HG02938 (cell line): ENCODE measurements around the gene OSBPL6.
"Not testable (repeated sequence)": the region's sequence is repeated elsewhere in the genome, so short reads cannot be mapped to it uniquely, and the experiment has no call there.

Source experiments
- ATAC-seq: cut with Tn5 transposase; IDR thresholded peaks from one replicate; pipeline ENCODE4 v1.9.1; 2021; ENCODE audit warnings: mild to moderate bottlenecking, moderate library complexity; ENCODE audit not compliant: unreplicated experiment

OSBPL6 gene

DNA sequence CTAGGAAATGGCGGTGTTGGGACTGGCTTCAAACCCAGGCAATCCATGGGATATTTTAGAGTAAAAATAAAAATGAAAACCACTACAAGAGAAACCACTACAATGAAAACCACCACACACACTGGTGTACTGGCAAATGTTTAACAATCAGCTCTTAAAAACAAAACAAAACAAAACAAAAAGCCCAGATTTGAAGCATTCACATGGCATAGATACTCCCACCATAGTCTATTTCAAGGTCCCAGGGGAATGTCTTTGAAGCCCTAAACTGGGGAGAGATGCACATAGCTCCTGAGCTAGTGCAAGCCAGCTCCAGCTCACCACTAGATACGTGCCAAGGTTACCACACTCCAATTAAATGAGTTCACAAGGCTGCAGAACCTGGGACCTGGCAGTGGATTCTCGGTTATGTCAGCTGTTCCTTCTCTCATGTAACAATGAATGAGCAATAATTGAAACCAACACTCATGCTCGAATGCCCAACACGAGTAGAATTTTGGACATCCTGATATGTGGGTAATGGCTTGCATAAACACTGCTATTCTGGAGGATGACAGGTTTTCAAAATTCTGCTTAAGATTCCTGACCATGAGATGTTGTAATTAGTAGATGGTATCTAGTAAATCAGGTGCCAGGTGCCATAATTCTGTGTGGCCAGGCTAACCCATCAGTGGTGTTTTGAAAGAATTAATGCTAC is 102.2 kb downstream of the OSBPL6 start:
- no peak for ATAC-seq

DNA sequence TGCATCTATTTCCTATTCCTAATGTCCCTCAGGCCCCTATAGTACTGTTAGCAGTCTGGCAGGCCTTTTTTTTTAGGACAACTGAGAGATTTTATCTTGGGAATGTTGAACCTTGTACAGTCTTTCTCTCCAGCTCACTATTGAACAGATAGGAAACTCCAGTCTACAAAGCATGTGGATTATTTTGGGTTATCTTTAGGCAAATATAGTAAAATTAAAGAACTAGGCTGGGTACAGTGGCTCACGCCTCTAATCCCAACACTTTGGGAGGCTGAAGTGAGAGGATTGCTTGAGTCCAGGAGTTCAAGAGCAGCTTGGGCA is 102.7 kb downstream of the OSBPL6 start:
- no peak for ATAC-seq

DNA sequence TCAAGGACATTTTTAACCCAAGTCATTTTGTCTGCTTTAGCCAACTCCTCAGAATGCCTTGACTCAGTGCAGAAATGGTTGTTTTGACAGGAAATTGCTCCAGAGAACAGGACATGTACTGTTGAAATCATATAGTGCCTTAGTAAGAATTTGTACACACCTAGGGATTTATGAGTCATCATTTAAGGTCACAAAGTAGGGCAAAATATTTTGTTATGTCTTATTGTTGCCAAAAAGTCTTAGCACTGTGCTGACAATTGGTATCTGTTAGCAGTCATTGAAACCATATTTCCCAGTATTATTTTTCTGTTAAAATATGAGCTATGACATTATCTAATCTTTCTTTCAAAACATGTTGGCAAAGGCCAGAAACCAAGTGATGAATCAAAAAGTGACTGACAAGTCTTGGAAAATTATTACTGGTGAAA is 104.5 kb downstream of the OSBPL6 start:
- no peak for ATAC-seq

DNA sequence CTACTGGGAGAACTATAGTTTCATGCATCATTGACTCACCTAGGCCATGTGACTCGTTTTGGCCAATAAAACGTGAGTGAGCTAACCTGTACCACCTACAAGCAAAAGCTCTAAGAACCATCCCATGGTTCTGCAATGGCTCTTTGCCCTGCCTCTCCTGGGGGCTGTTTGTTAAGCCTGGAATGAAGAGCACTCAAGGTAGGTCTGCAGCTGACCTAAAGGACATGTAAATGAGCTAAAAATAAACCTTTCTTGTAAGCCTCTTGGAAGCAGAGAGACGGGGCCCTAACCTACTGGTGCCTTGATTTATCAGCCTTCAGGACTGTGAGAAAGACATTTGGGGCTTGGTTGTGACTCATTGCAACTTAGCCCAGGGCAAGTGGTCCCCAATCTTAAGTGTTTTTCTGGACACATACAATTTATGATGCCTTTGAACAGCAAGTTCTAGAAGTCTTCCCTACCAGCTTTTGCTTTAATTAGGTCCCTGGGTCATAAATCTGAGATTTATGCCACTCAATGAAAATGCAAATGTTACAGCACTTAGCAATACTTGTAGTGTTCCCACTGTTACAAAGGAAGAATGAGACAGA is 107.4 kb downstream of the OSBPL6 start:
- no peak for ATAC-seq

DNA sequence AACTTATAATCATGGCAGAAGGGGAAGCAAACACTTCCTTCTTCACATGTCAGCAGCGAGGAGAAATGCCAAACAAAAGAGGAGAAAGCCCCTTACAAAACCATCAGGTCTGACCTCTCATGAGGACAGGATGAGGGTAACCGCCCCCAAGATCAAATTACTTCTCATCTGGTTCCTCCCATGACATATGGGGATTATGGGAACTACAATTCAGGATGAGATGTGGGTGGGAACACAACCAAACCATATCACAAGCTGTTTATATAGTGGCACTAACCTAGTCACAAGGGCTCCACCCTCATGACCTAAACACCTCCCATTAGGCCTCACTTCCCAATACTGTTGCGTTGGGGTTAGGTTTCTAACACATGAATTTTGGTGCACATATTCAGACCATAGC is 110.0 kb downstream of the OSBPL6 start:
- no peak for ATAC-seq

DNA sequence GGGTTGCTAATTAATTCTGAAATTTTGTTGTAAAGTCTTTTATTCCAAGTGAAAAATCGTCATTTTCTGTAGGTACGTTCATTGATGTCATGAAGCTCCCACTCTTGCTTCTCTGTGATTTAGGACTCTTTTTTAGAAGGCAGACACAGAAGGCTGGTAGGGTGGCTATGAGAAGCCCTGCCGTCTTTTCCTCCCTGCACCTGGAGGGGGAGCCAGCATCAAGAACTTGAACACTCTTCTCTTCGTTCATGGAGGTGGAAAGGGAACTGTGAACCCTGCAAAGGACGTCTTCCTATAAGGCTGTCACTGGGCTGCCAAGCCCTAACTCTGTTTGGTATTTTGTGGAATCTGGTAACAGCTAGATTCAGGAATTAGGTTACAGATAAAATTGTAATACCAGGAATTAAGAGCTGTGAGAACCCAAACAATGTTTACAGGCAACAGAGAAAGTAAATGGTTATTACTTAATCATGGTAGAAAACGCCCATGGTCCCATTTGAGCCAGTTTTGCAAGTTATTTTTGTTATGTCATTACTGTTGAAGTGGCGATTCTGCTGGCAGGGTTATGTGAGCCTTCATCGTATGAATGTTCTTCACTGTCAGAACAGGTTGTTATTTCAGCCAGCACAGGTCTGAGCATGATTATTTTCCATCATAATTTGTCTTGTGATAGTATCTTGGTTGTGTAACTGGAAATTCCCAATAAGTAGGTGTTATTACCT is 112.2 kb downstream of the OSBPL6 start:
- peak; percentile 94 for ATAC-seq

DNA sequence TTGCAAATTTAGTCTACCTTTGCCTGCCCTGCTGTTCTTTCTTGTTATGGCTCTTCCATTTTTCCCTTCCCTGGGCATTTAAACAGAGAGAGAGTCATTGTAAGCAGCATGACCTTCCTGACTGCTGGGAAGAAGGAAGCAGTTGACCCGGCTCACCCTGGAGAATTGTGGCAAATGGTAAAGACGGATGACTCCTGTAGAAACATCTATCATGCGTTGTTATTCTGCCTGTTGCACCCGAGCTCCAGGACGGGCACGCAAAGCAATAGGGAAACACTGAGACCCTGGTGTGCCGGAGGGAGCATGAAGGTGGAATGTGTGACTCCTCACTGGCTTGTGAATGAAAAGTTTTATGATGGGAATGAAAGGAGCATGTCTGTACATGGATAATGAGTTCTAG is 113.3 kb downstream of the OSBPL6 start:
- ATAC-seq: no peak

DNA sequence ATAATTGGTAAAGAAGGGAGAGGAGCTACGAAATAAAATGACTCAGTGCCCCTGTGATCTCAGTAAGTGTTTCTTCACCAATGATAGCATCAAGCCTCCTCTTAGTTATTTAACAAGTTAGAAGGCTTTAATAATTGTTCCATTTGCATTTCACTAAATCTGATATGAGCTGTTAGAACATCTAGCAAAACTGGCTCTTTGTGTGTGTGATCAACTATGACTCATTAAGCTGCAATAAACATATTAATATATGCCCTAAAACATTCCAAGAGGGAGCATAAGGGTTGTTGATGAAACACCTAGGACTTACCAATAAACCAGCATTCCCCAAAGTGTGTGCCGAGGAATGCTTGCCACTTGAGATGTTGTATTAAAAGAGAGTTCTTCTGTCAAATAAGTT is 115.2 kb downstream of the OSBPL6 start:
- ATAC-seq: no peak

DNA sequence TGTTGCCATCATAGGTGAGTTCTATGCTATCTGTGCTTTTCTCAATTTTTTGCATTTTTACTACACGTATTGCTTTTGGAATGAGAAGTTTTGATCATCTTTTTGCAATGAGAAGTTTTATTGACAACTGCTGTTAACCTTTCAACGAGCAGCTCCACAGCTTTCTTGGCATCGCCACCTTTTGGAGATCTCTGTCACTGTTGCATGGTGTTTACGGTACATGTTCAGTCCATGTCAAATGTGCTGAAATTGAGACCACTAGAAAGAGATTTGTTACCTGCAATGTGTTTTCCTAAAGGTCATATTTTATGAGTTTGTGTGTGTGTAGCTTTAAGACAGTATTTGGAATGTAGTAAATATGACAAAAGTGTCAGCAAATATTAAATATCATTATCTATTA is 120.8 kb downstream of the OSBPL6 start:
- no peak for ATAC-seq

DNA sequence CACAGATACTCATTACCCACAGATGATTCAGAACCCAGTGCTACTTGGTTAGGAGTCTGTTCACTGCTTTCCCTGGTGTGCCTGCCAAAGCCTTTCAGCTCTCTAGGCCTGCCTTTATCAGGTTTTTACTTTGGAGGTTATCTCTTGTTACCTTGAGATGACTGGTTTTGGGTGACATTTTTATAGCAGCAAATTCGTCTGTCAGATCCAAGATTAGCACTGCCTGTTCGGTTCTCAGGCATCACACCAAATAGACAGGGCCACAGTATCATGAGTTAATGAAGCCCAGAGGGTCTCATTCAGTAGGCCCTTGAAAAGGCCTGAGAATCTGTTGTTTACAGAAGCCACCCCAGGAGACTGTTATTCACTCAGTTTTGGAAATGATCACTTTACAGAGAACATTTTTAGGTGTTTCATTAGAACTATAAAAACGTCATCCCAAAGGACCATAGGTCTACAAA is 121.2 kb downstream of the OSBPL6 start:
- no peak for ATAC-seq

DNA sequence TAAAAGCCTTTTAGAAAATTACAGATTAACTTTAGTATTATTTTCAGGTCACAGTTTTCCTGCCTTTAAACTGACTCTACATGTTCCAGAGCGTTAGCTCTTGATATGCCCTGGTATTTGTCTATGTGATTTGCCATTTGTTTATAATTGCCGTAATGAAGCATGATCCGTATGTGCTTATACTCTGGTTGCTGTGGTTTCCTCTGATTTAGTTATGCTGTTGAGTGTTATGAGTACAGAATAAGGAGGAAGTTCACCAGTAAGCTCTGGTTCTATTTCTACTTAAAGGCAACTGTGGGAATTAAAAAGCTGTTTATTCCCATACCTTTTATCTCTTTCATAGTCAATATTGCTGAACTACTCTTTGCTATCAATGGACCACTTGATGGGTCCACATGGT is 123.5 kb downstream of the OSBPL6 start:
- ATAC-seq: no peak

DNA sequence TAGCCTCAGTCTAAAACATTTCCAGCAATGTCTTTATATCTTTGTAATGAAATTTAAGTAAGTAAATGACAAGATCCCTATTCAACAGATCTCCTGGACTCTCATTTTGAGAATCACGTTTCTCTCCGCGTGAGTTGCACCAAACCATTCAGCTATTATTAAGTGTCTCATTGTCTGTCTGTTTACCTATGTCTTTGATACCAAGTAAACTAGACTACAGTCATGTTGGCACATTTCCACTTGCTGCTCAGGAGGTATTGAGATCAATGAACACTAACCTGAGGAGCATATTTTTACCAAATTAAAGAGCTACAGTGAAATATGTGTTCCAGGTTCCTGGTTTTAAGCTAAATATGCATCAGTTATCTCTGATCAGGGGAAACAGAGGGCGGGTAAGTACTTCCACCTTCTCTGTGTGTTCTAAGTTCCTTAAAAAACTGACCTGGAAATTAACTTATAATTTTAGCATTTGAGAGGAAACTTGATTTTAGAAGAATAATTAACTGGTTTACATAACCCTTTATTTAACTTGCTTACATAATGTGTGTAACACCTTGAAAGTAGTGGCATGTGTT is 125.8 kb downstream of the OSBPL6 start:
- no peak for ATAC-seq

DNA sequence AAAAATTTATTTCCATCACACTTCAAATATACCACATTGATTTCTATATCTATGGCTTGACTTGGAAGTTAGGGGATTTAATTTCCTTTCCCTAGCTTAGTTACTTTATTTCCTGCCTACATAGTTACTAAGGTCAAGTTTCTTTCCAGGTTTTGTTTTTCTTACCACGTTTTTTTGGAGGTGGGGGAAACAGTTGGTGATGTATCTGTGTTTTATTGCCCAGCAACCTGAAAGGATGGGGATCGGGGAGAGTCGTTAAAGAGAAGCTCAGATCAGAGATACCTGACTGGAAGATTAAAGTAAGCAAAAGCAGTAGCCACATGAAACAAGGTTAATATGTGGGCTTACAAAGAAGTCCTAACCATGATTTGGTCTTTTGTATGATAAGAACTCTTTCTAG is 127.8 kb downstream of the OSBPL6 start:
- no peak for ATAC-seq

DNA sequence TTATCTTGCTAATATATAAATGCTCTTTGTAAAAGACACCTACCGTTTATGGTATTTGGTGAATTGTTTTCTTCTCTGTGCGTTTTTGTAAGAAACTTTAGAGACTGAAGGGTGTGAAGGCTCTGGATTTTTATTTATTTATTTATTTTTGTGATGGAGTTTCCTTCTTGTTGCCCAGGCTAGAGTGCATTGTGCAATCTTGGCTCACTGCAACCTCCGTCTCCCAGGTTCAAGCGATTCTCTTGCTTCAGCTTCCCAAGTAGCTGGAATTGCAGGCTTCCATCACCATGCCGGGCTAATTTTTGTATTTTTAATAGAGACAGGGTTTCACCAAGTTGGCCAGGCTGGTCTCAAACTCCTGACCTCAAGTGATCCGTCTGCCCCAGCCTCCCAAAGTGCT is 129.0 kb downstream of the OSBPL6 start:
- ATAC-seq: not testable (repeated sequence)

DNA sequence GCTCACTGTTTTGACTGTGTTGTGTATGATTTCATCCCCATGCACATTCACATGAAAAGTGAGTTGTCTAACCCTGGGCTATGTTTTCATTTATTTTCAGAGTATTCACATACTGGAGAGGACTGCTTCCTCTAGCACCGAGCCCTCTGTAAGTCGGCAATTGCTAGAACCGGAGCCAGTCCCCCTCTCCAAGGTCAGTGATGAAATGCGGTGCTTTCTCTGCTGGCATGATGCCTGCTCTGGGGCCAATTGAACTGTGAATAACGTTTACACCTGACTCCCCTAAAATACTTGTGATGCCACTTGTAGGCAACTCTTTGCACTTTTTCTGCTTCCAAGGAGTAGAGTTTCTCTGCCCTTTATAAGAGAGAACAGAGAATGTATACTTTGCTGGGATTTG is 129.8 kb downstream of the OSBPL6 start:
- no peak for ATAC-seq

DNA sequence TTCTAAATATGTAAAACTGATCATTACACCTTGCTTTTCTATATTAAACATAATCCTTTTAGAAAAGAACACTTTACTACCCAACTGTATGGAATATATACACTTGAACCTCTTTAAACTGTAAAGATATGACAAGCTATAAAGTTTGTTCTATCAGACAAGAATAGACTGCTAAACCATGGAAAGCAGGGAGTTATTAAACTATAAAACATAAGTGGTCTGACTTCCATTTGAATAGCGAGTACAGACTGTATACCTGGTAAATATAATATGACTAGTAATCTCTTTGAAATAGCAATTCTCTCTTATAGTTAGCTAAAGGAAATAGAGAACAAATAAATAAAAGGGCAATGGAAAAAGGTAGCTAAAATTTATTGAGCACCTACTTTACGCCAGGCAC is 131.0 kb downstream of the OSBPL6 start:
- no peak for ATAC-seq

DNA sequence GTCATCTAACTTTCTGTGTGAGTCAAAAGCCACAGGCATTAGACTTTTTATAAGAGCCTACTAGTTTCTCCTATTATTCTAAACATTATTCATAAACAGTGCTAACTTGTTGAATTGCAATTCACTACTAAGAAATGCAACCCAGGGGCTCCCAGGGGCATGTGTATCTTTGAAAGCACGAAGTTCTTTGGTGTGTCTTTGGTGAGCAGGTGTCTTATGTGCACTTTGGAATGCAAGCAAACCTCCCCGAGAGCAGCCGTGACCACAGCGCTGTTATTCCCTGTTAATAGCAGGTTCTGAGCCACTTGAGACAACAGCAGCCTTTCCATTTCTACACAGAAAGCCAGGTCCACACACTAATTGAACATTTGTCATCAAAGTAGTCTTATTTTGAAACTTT is 133.2 kb downstream of the OSBPL6 start:
- no peak for ATAC-seq

DNA sequence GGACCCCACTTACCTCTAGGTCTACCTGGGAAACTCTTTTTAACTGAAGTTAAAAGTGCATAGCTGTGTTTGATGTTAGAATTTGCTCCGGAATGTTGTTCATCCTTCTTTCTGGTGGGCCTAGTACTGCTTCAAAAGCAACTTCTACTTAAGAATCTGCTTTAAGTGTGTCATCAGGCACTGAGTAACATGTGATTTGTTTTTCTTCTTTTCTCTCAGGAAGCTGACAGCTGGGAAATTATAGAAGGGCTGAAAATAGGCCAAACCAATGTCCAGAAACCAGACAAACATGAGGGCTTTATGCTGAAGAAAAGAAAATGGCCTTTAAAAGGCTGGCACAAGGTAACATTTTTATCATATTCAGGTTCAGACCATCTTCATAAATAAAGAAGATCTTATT is 133.7 kb downstream of the OSBPL6 start:
- ATAC-seq: no peak

DNA sequence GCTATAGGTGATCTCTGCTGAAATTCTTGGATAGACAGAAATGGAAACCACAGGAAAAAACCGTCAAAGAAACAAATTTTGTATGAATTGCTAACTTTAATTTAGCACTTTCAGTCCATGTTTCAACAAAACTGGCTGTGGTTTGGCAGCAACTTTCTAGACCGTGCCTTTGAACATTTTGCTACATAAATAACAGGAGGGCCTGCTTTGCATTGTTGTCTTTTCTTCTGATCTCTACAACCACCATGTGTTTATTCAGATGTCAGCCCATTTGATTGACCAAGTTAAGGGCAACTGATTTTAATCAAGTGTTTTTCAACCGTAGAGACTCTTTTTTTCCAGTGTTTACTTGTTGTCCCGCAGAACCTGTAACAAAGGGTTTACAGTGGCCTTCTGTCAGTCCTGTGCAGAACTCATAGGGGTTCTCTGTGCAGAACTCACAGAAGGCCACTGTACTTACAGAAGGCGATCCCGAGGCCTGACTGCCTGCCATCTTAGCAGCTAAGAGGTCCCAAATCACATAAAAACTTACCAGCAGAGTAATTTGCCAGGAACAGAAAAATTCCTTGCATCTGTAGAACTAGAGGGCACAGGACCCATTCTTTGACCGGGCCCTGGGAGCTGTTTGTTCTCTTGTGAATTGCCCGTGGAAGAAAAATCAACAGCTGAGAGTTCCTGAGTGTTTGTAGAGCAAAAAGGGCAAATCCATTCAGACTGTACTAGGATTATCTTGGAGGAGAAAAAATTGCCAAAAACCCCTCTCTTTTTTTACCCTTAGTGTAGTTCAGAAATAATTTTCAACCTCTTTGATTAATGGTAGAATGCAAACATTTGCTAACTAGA is 136.1 kb downstream of the OSBPL6 start:
- no peak for ATAC-seq

DNA sequence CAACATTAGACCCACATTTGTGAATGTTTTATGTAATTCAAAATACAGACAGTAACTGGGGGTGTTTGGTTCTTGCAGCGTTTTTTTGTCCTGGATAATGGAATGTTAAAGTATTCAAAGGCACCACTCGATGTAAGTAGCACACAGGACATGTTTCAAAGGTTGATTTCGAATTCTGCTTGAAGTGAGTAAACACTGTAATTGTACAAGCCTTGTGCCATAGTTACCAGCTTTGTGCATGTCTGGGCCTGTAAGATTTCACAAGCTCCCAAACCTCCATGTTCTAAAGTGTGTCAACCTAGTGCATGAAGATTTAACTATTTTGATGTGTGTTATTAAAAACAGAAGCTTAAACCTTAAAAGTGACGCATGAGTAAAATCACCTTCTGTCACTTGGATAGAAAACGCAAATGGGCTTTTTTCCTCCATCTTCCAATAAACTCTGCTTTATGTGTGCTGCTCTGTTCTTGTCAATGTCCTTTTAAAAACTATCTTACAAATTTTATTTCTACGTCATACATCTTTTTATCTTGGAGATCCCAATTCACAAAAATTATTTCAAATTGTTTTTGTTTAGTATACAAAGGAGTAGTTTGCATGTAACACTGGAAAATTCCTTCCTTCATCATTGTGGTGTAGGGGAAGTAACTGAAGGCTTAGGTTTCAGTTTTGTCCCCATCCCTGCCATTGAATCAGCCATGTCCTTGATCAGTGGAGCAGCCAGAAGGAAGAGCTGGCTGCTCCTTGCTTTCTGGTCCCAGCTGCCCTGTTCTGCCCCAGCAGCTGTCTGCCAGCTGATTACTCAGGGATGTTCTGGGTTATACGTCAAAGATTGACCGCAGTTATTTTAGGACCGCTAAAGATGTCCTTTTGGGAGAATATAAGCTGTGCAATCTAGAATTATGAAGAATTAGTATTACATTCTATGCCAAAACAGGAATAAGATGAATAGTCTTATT is 137.4 kb downstream of the OSBPL6 start:
- no peak for ATAC-seq
